ENCODE measurements around the gene PDE4B.
"Not testable (repeated sequence)": the region's sequence is repeated elsewhere in the genome, so short reads cannot be mapped to it uniquely, and the experiment has no call there.

PDE4B gene

DNA sequence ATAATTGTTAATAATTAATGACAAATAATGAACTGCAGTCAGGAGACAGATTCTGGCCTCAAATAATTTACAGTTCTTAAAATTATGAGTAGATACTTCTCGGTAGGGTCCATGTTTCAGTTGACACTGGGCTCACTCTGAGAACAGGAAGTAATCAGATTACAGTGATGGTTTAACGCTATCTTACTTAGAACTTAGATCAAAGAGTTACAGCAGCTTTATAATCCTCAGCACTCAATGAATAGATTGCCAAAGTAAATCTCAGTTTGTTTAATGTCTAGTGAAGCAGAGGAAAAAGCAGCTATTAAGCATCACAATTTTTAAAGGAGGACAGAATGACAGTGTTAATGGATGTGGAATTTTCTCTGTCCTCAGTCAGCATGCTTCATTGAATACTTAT lies 79.6 kb downstream of the PDE4B start:
- Histone ChIP-seq H3K4me2 (no peak overlapping the region), H3K27me3 (ENCODE audit: insufficient read depth, low read depth) (no peaks in the 10 kb centered on the region), H3K79me2 (ENCODE audit: insufficient read depth, low read depth) (no peaks in the 10 kb centered on the region), H3K4me1 (ENCODE audit: low read depth, poor library complexity, severe bottlenecking) (no peaks in the 10 kb centered on the region), H3K4me3 (IDR thresholded peaks at IDR 0.05; ENCODE audit: insufficient read depth, low read depth, low read length) (no peak overlapping the region), H2AFZ (ENCODE audit: low read depth) (no peak overlapping the region), H4K20me1 (ENCODE audit: insufficient read depth) (no peaks in the 10 kb centered on the region), H3K9ac (no peak overlapping the region), H3K27ac (no peak overlapping the region), H3K36me3 (ENCODE audit: insufficient read depth) (no peaks in the 10 kb centered on the region)
- TF ChIP-seq, protein P1, sequence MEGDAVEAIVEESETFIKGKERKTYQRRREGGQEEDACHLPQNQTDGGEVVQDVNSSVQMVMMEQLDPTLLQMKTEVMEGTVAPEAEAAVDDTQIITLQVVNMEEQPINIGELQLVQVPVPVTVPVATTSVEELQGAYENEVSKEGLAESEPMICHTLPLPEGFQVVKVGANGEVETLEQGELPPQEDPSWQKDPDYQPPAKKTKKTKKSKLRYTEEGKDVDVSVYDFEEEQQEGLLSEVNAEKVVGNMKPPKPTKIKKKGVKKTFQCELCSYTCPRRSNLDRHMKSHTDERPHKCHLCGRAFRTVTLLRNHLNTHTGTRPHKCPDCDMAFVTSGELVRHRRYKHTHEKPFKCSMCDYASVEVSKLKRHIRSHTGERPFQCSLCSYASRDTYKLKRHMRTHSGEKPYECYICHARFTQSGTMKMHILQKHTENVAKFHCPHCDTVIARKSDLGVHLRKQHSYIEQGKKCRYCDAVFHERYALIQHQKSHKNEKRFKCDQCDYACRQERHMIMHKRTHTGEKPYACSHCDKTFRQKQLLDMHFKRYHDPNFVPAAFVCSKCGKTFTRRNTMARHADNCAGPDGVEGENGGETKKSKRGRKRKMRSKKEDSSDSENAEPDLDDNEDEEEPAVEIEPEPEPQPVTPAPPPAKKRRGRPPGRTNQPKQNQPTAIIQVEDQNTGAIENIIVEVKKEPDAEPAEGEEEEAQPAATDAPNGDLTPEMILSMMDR (conservative IDR thresholded peaks at IDR 0.05; ENCODE audit: low read depth, low read length) = no peak

DNA sequence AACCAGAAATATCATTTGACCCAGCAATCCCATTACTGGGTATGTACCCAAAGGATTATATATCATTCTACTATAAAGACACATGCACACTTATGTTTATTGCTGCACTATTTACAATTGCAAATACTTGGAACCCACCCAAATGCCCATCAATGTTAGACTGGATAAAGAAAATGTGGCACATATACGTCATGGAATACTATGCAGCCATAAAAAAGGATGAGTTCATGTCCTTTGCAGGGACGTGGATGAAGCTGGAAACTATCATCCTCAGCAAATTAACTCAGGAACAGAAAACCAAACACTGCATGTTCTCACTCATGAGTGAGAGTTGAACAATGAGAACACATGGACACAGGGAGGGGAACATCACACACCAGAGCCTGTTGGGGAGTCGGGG lies 85.6 kb downstream of the PDE4B start:
- H3K4me3 ChIP-seq (IDR thresholded peaks at IDR 0.05; ENCODE audit: insufficient read depth, low read depth, low read length); H4K20me1 ChIP-seq (ENCODE audit: insufficient read depth); H3K27me3 ChIP-seq (ENCODE audit: insufficient read depth, low read depth); H3K9ac ChIP-seq; H2AFZ ChIP-seq (ENCODE audit: low read depth); H3K79me2 ChIP-seq (ENCODE audit: insufficient read depth, low read depth); H3K4me2 ChIP-seq; H3K27ac ChIP-seq; H3K36me3 ChIP-seq (ENCODE audit: insufficient read depth); H3K4me1 ChIP-seq (ENCODE audit: low read depth, poor library complexity, severe bottlenecking): not testable (repeated sequence)

- H3K4me2 ChIP-seq = no peak overlapping the region
- H2AFZ ChIP-seq (ENCODE audit: low read depth) = no peak overlapping the region
- H3K27ac ChIP-seq = no peak overlapping the region
- no peaks in the 10 kb centered on the region for H3K79me2 ChIP-seq (ENCODE audit: insufficient read depth, low read depth)
- no peak overlapping the region for H3K4me3 ChIP-seq (IDR thresholded peaks at IDR 0.05; ENCODE audit: insufficient read depth, low read depth, low read length)
- H3K36me3 ChIP-seq (ENCODE audit: insufficient read depth) = no peaks in the 10 kb centered on the region
- no peak overlapping the region for H3K9ac ChIP-seq
- no peaks in the 10 kb centered on the region for H4K20me1 ChIP-seq (ENCODE audit: insufficient read depth)
- H3K4me1 ChIP-seq (ENCODE audit: low read depth, poor library complexity, severe bottlenecking) = no peaks in the 10 kb centered on the region
- no peaks in the 10 kb centered on the region for H3K27me3 ChIP-seq (ENCODE audit: insufficient read depth, low read depth)
- TF ChIP-seq, protein P1 (conservative IDR thresholded peaks at IDR 0.05; ENCODE audit: low read depth, low read length) = no peak
These were observed 87.9 kb downstream of the PDE4B start for GRCh38 chr1:65880611-65881010.

DNA sequence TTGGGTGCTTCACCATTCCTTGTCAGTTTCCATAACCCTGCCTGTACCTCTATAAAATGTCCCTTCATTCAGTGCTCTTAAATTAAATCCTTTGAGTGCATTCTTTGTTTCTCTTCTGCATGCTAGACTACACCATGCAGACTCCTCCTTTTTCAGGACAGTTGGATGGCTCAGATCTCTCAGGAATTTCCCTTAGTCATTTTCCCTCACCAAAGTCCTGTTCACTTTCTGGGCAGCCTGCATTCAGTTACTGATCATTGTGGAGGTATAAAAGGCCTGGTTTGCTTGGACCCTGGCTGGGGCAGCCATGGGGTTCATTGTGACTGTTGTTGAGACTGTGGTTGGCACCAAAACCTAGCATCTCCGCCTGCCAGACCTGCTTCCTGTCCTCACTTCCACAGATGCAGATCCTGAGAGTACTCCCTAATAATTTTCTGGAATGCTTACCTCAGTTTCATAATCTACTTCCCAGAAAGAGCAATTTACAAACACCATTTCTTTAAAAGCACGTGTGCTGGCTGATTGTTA lies 88.4 kb downstream of the PDE4B start:
- Histone ChIP-seq H3K4me1 (ENCODE audit: low read depth, poor library complexity, severe bottlenecking) (no peaks in the 10 kb centered on the region), H2AFZ (ENCODE audit: low read depth) (no peak overlapping the region), H3K4me2 (no peak overlapping the region), H3K36me3 (ENCODE audit: insufficient read depth) (no peaks in the 10 kb centered on the region), H3K79me2 (ENCODE audit: insufficient read depth, low read depth) (no peaks in the 10 kb centered on the region), H3K27ac (no peak overlapping the region), H3K27me3 (ENCODE audit: insufficient read depth, low read depth) (no peaks in the 10 kb centered on the region), H3K4me3 (IDR thresholded peaks at IDR 0.05; ENCODE audit: insufficient read depth, low read depth, low read length) (no peak overlapping the region), H4K20me1 (ENCODE audit: insufficient read depth) (no peaks in the 10 kb centered on the region), H3K9ac (no peak overlapping the region)
- TF ChIP-seq, protein P1 (conservative IDR thresholded peaks at IDR 0.05; ENCODE audit: low read depth, low read length) = no peak

GRCh38 chr1:65882076-65882475 lies 89.4 kb downstream of the PDE4B start:
- H3K4me2 ChIP-seq = no peak overlapping the region
- no peaks in the 10 kb centered on the region for H3K79me2 ChIP-seq (ENCODE audit: insufficient read depth, low read depth)
- no peaks in the 10 kb centered on the region for H3K27me3 ChIP-seq (ENCODE audit: insufficient read depth, low read depth)
- no peak overlapping the region for H3K4me3 ChIP-seq (IDR thresholded peaks at IDR 0.05; ENCODE audit: insufficient read depth, low read depth, low read length)
- TF ChIP-seq, protein P1 (conservative IDR thresholded peaks at IDR 0.05; ENCODE audit: low read depth, low read length) = no peak
- no peaks in the 10 kb centered on the region for H3K36me3 ChIP-seq (ENCODE audit: insufficient read depth)
- no peak overlapping the region for H2AFZ ChIP-seq (ENCODE audit: low read depth)
- H4K20me1 ChIP-seq (ENCODE audit: insufficient read depth) = no peaks in the 10 kb centered on the region
- H3K27ac ChIP-seq = no peak overlapping the region
- H3K4me1 ChIP-seq (ENCODE audit: low read depth, poor library complexity, severe bottlenecking) = no peaks in the 10 kb centered on the region
- no peak overlapping the region for H3K9ac ChIP-seq

Data from KMS-11 (cell line).